HepG2 (cell line): ENCODE results near the gene BACE1-AS.
"Not testable (repeated sequence)": the region's sequence is repeated elsewhere in the genome, so short reads cannot be mapped to it uniquely, and the experiment has no call there.

ENCODE experiments used
- FOXK2 ChIP-seq: fragments of 450-650 bp; IDR thresholded peaks from 2 replicates; pipeline ENCODE4 v1.6.1; 2016
- PHF21A ChIP-seq: sonication (generic); formaldehyde crosslinking; IDR thresholded peaks from 2 replicates; pipeline ENCODE4 v1.5.0; 2020; ENCODE audit warnings: mild to moderate bottlenecking, missing genetic modification reagents
- POLR2A ChIP-seq, 2 experiments: IDR thresholded peaks; 2 replicates each; pipeline ENCODE4 v1.6.1; 2011; ENCODE audit warnings: low read depth in 2 of 2, low read length in 2 of 2, mild to moderate bottlenecking in 1 of 2, moderate library complexity in 1 of 2; ENCODE audit not compliant: insufficient read depth in 1 of 2
- RBAK ChIP-seq: sonication (generic); formaldehyde crosslinking; IDR thresholded peaks from 2 replicates; pipeline ENCODE4 v1.5.1; 2020; ENCODE audit warnings: mild to moderate bottlenecking, missing genetic modification reagents
- SAFB2 ChIP-seq: sonication (generic); formaldehyde crosslinking; IDR thresholded peaks from 2 replicates; pipeline ENCODE4 v1.5.1; 2020; ENCODE audit warnings: missing genetic modification reagents, low read depth, mild to moderate bottlenecking, borderline replicate concordance
- TOE1 ChIP-seq: sonication (generic); formaldehyde crosslinking; IDR thresholded peaks from 2 replicates; pipeline ENCODE4 v1.4.0; 2020; ENCODE audit warnings: mild to moderate bottlenecking, missing genetic modification reagents
- TP53 ChIP-seq: sonication (generic); formaldehyde crosslinking; conservative IDR thresholded peaks from 2 replicates; pipeline ENCODE4 v1.4.0; 2020; ENCODE audit warnings: missing genetic modification reagents
- YY1 ChIP-seq: IDR thresholded peaks from 2 replicates; pipeline ENCODE4 v1.6.1; 2011; ENCODE audit warnings: low read length, low read depth, moderate library complexity, mild to moderate bottlenecking; ENCODE audit not compliant: insufficient read depth, insufficient replicate concordance
- ZFX ChIP-seq: sonication (generic); formaldehyde crosslinking; IDR thresholded peaks from 2 replicates; pipeline ENCODE4 v1.4.0; 2020; ENCODE audit warnings: mild to moderate bottlenecking, low read depth, missing genetic modification reagents, moderate library complexity
- ZNF263 ChIP-seq: sonication (generic); formaldehyde crosslinking; IDR thresholded peaks from 2 replicates; pipeline ENCODE4 v1.4.0; 2020; ENCODE audit warnings: missing genetic modification reagents
- ZNF329 ChIP-seq: sonication (generic); formaldehyde crosslinking; IDR thresholded peaks from 2 replicates; pipeline ENCODE4 v1.9.0; 2021; ENCODE audit warnings: low read depth, mild to moderate bottlenecking, missing genetic modification reagents
- ZNF451 ChIP-seq: sonication (generic); formaldehyde crosslinking; IDR thresholded peaks from 2 replicates; pipeline ENCODE4 v1.5.0; 2020; ENCODE audit warnings: mild to moderate bottlenecking, missing genetic modification reagents
- ZNF574 ChIP-seq: sonication (generic); formaldehyde crosslinking; IDR thresholded peaks from 2 replicates; pipeline ENCODE4 v1.4.0; 2020; ENCODE audit warnings: missing genetic modification reagents
- TF ChIP-seq, protein P1 (sequence below): sonication (generic); formaldehyde crosslinking; IDR thresholded peaks from 2 replicates; pipeline ENCODE4 v1.5.0; 2020; ENCODE audit warnings: mild to moderate bottlenecking, missing genetic modification reagents, moderate library complexity

GRCh38 chr11:117264624-117265323, 26.4 kb upstream of the BACE1-AS start:
- TF ChIP-seq TOE1 (CRISPR knock-in tag); RBAK; YY1; ZFX (CRISPR knock-in tag); ZNF263 (CRISPR knock-in tag); ZNF451 (CRISPR knock-in tag); TP53; PHF21A (CRISPR knock-in tag); SAFB2; ZNF329; FOXK2; POLR2A (IDR thresholded peaks at IDR 0.05; ENCODE audit: insufficient read depth in 1 of 2, low read depth in 2 of 2, low read length in 2 of 2); ZNF574 (CRISPR knock-in tag): not testable (repeated sequence)
- TF ChIP-seq, protein P1, sequence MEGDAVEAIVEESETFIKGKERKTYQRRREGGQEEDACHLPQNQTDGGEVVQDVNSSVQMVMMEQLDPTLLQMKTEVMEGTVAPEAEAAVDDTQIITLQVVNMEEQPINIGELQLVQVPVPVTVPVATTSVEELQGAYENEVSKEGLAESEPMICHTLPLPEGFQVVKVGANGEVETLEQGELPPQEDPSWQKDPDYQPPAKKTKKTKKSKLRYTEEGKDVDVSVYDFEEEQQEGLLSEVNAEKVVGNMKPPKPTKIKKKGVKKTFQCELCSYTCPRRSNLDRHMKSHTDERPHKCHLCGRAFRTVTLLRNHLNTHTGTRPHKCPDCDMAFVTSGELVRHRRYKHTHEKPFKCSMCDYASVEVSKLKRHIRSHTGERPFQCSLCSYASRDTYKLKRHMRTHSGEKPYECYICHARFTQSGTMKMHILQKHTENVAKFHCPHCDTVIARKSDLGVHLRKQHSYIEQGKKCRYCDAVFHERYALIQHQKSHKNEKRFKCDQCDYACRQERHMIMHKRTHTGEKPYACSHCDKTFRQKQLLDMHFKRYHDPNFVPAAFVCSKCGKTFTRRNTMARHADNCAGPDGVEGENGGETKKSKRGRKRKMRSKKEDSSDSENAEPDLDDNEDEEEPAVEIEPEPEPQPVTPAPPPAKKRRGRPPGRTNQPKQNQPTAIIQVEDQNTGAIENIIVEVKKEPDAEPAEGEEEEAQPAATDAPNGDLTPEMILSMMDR (CRISPR knock-in tag): not testable (repeated sequence)
